OCI-LY1 (cell line): ENCODE results near the gene ROCK2.

Experiments used
- H2AFZ ChIP-seq: fragments of 200-600 bp; sonication (generic), shearing (Covaris generic); 2 replicates; pipeline ENCODE4 v1.6.0; 2014; ENCODE audit warnings: antibody characterized with exemption, mild to moderate bottlenecking, low read length
- H3F3A ChIP-seq: fragments of 200-600 bp; sonication (generic), shearing (Covaris generic); 2 replicates; pipeline ENCODE4 v1.6.0; 2014; ENCODE audit warnings: mild to moderate bottlenecking, antibody characterized with exemption, low read length, moderate library complexity; ENCODE audit not compliant: insufficient read depth
- H3K27ac ChIP-seq: fragments of 200-600 bp; sonication (generic); 2 replicates; pipeline ENCODE4 v1.5.1; 2014; ENCODE audit warnings: low read length, mixed run types, mild to moderate bottlenecking, low read depth; ENCODE audit not compliant: poor library complexity, severe bottlenecking
- H3K27me3 ChIP-seq: fragments of 200-600 bp; sonication (generic); 2 replicates; pipeline ENCODE4 v1.6.0; 2014; ENCODE audit warnings: antibody characterized with exemption, mild to moderate bottlenecking, low read length, moderate library complexity; ENCODE audit not compliant: insufficient read depth
- H3K36me3 ChIP-seq: fragments of 200-600 bp; sonication (generic); 2 replicates; pipeline ENCODE4 v1.6.1; 2014; ENCODE audit warnings: mild to moderate bottlenecking, antibody characterized with exemption, low read length, moderate library complexity, mixed read lengths; ENCODE audit not compliant: insufficient read depth
- H3K4me1 ChIP-seq: fragments of 200-600 bp; sonication (generic); 2 replicates; pipeline ENCODE4 v1.5.1; 2014; ENCODE audit warnings: mild to moderate bottlenecking, low read length, moderate library complexity; ENCODE audit not compliant: insufficient read depth, severe bottlenecking
- H3K4me2 ChIP-seq: fragments of 200-600 bp; sonication (generic), shearing (Covaris generic); 2 replicates; pipeline ENCODE4 v1.6.1; 2014; ENCODE audit warnings: low read length
- H3K4me3 ChIP-seq: fragments of 200-600 bp; sonication (generic); 2 replicates; pipeline ENCODE4 v1.5.1; 2014; ENCODE audit warnings: low read length, low read depth, mild to moderate bottlenecking, mixed read lengths; ENCODE audit not compliant: poor library complexity, severe bottlenecking
- H3K79me2 ChIP-seq: fragments of 200-600 bp; shearing (Covaris generic); 2 replicates; pipeline ENCODE4 v1.6.1; 2016; ENCODE audit warnings: mixed run types, low read length, mixed read lengths; ENCODE audit not compliant: insufficient read depth
- H3K9ac ChIP-seq: fragments of 200-600 bp; sonication (generic), shearing (Covaris generic); 2 replicates; pipeline ENCODE4 v1.6.1; 2014; ENCODE audit warnings: mild to moderate bottlenecking, low read length, mixed read lengths
- H3K9me2 ChIP-seq: fragments of 200-600 bp; sonication (generic), shearing (Covaris generic); 2 replicates; pipeline ENCODE4 v1.6.1; 2014; ENCODE audit warnings: low read depth, mild to moderate bottlenecking, low read length, mixed read lengths
- H3K9me3 ChIP-seq: fragments of 200-600 bp; shearing (Covaris generic); 2 replicates; pipeline ENCODE4 v1.6.1; 2014; ENCODE audit warnings: low read length, mixed read lengths
- H4K20me1 ChIP-seq: fragments of 200-600 bp; sonication (generic), shearing (Covaris generic); 2 replicates; pipeline ENCODE4 v1.6.0; 2016; ENCODE audit warnings: mild to moderate bottlenecking, low read length; ENCODE audit not compliant: insufficient read depth
- EZH2 ChIP-seq: fragments of 200-600 bp; sonication (generic), shearing (Covaris generic); IDR thresholded peaks from 2 replicates; pipeline ENCODE4 v1.8.0; 2017; ENCODE audit warnings: borderline replicate concordance, mixed run types, mild to moderate bottlenecking, antibody characterized with exemption, low read length, moderate library complexity, mixed read lengths
- TF ChIP-seq, protein P1 (sequence below): fragments of 200-600 bp; sonication (generic), shearing (Covaris generic); IDR thresholded peaks from 2 replicates; pipeline ENCODE4 v1.5.1; 2017; ENCODE audit warnings: mild to moderate bottlenecking, antibody characterized with exemption, low read length, moderate library complexity, mixed read lengths

ROCK2 gene

DNA sequence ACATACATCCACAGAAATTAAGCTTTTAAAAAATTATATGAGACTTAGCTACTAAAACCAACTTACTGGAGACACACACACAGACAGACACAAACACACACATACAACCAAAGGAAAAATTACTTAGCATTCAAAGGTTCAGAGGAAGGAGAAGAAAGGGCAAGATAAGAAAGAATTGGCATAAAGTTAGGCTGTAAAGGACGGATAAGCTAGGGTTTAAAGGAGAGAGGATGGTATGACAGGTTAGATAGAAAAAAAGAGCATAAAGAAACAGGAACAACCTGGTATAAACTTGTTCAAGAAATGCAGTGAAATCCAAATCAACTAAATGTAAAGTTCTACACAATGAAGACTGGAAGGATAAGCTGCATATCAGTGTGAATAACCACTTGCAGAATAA, 115.7 kb downstream of the ROCK2 start:
- H3K36me3 ChIP-seq = no peaks in the 10 kb centered on the region
- no peak overlapping the region for H2AFZ ChIP-seq
- no peak overlapping the region for H3K4me2 ChIP-seq
- H3K4me1 ChIP-seq = peaks cover 5% of the 10 kb centered on the region
- no peaks in the 10 kb centered on the region for H4K20me1 ChIP-seq
- no peak overlapping the region for H3K27ac ChIP-seq
- no peak overlapping the region for H3K9ac ChIP-seq
- no peaks in the 10 kb centered on the region for H3K9me3 ChIP-seq
- H3K79me2 ChIP-seq = no peaks in the 10 kb centered on the region
- no peaks in the 10 kb centered on the region for H3K9me2 ChIP-seq
- no peaks in the 10 kb centered on the region for H3K27me3 ChIP-seq
- no peak overlapping the region for H3K4me3 ChIP-seq
- no peaks in the 10 kb centered on the region for H3F3A ChIP-seq
- no peak for TF ChIP-seq EZH2
- TF ChIP-seq, protein P1, sequence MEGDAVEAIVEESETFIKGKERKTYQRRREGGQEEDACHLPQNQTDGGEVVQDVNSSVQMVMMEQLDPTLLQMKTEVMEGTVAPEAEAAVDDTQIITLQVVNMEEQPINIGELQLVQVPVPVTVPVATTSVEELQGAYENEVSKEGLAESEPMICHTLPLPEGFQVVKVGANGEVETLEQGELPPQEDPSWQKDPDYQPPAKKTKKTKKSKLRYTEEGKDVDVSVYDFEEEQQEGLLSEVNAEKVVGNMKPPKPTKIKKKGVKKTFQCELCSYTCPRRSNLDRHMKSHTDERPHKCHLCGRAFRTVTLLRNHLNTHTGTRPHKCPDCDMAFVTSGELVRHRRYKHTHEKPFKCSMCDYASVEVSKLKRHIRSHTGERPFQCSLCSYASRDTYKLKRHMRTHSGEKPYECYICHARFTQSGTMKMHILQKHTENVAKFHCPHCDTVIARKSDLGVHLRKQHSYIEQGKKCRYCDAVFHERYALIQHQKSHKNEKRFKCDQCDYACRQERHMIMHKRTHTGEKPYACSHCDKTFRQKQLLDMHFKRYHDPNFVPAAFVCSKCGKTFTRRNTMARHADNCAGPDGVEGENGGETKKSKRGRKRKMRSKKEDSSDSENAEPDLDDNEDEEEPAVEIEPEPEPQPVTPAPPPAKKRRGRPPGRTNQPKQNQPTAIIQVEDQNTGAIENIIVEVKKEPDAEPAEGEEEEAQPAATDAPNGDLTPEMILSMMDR = no peak

DNA sequence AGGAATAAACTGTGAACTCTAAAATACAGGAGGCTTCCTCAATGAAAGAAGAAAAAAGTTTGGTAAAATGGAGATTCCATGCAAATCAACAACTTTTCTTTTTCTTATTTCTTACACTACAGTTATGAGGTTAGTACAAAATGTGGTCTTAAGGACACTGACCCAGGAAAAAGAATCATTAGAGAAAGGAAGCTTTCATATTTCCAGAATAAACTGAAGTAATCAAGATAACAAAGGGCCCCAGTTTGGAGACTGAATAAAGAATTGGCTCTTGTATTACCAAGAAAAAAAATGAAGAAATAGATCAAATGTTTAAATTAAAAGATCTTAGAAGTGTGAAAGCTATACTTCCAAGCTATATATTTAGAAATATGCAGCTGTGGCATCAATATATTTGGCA, 116.8 kb downstream of the ROCK2 start:
- Histone ChIP-seq H3K4me3 (no peak overlapping the region), H3K27me3 (no peaks in the 10 kb centered on the region), H3K9me2 (no peaks in the 10 kb centered on the region), H3K9ac (no peak overlapping the region), H3K4me2 (no peak overlapping the region), H3K79me2 (no peaks in the 10 kb centered on the region), H3K36me3 (no peaks in the 10 kb centered on the region), H3K4me1 (no peaks in the 10 kb centered on the region), H4K20me1 (no peaks in the 10 kb centered on the region), H3K9me3 (no peaks in the 10 kb centered on the region), H3F3A (no peaks in the 10 kb centered on the region), H2AFZ (no peak overlapping the region), H3K27ac (no peak overlapping the region)
- TF ChIP-seq, protein P1 = no peak
- TF ChIP-seq EZH2 = no peak

DNA sequence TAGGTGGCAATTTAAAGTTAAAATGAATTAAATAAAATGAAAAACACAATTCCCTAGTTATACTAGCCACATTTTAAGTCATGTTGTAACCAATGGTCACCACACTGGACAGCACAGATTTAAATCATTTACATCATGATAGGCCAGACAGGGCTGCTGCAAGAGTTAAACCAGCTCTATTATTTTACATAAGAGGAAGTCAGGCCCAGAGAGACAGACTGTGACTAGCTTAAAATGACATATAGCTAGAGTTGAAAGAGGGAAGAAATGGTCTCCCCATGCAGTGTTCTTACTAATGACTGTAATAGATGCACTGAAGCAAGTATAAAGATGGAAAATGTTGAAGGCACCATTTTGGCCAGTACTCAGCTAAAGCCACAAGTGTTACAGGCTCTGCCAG, 119.5 kb downstream of the ROCK2 start:
- no peaks in the 10 kb centered on the region for H3K4me1 ChIP-seq
- no peaks in the 10 kb centered on the region for H3F3A ChIP-seq
- no peak for TF ChIP-seq EZH2
- TF ChIP-seq, protein P1 = no peak
- no peak overlapping the region for H3K9ac ChIP-seq
- H3K9me2 ChIP-seq = no peaks in the 10 kb centered on the region
- H3K4me2 ChIP-seq = no peak overlapping the region
- H3K27ac ChIP-seq = no peak overlapping the region
- no peaks in the 10 kb centered on the region for H4K20me1 ChIP-seq
- H2AFZ ChIP-seq = no peak overlapping the region
- no peaks in the 10 kb centered on the region for H3K27me3 ChIP-seq
- H3K79me2 ChIP-seq = no peaks in the 10 kb centered on the region
- H3K4me3 ChIP-seq = no peak overlapping the region
- no peaks in the 10 kb centered on the region for H3K36me3 ChIP-seq
- no peaks in the 10 kb centered on the region for H3K9me3 ChIP-seq
